HG03460 (cell line): ENCODE results near the gene KBTBD12.
"Not testable (repeated sequence)": the region's sequence is repeated elsewhere in the genome, so short reads cannot be mapped to it uniquely, and the experiment has no call there.

Source experiments
- ATAC-seq: cut with Tn5 transposase; IDR thresholded peaks from one replicate; pipeline ENCODE4 v1.9.1; 2021; ENCODE audit not compliant: unreplicated experiment

Gene KBTBD12

DNA sequence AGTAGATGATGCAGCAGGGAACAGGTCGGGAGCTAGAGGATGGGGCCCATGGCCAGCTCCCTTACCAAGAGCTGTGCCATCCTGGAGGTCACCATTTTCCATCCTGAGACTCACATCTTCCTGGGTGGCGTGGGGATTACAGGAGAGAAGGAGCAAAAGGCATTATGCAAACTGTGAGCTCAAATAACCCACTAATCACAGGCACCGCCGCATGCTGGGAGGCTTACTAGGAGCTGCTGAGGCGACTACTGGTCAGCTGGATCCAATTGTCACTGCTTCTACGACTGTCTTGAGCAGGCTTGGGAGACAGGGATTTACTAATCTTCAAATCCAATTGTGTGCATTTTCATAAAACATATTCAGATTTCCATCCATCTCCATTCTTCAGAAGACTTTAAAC, 12.5 kb upstream of the KBTBD12 start:
- no peak for ATAC-seq

DNA sequence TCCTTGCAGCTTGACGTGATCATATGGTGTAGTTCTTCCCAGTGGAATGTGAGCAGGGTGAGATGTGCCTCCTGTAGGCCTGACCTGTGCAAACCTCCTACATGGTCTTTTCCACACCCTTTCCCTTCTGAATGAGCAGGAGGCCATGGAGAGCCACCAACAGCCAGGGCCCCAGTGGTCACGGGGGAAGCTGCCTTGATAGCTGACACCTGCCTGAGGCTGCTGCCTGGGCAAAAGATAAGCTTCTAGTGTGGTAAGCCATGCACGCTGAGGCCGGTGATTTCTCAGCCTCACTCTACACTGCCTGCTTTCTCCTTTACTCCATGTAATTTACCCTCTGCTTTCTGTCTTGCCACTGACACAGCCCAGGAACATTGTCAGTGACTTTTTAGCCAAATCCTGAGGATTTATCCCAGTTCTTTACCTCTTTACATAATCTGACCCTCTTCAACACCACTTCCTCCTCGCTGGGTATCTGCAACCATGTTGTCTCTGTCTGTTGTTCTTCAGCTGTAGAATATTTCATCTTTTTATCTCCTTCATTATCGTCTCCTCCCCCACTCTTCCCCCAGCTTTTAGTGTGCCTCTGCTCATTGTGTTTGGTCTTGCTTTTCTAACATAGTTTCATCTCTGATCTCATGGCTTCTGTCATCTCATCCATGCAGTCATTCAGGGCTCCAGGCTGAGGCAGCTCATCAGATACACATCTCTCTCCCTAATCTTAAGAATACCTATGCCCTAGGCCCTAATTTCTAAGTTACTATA, 11.2 kb upstream of the KBTBD12 start:
- ATAC-seq, result no peak

- ATAC-seq, result no peak
Observed at GRCh38 chr3:127905556-127905955, 9.5 kb upstream of the KBTBD12 start.

GRCh38 chr3:127906653-127907052, 8.4 kb upstream of the KBTBD12 start:
- not testable (repeated sequence) for ATAC-seq

GRCh38 chr3:127908202-127908601, 6.8 kb upstream of the KBTBD12 start:
- no peak for ATAC-seq

DNA sequence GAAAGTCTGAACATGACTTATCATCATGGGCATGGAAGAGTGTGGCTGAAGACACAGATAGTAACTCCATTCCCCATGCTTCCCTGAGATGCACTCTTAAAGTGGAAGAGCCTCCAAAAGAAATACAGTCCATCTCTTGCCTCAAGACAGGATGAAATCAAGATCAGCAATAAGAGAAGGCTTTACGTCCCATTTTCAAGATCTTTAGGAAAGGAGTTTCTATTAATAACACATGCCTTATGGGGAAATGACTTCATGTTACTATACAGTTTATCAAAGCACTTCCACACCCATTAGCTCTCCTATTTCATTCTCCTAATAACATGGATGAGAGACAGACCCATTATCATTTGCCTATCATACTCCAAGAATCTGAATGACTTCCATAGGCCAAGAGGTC, 6.1 kb upstream of the KBTBD12 start:
- no peak for ATAC-seq

GRCh38 chr3:127909646-127910045, 5.4 kb upstream of the KBTBD12 start:
- no peak for ATAC-seq

GRCh38 chr3:127911421-127911931, 3.6 kb upstream of the KBTBD12 start:
- no peak for ATAC-seq

- ATAC-seq, result not testable (repeated sequence)
Observed at GRCh38 chr3:127913841-127914240, 1.2 kb upstream of the KBTBD12 start.

GRCh38 chr3:127914584-127914983, 448 bp upstream of the KBTBD12 start:
- ATAC-seq, result no peak

DNA sequence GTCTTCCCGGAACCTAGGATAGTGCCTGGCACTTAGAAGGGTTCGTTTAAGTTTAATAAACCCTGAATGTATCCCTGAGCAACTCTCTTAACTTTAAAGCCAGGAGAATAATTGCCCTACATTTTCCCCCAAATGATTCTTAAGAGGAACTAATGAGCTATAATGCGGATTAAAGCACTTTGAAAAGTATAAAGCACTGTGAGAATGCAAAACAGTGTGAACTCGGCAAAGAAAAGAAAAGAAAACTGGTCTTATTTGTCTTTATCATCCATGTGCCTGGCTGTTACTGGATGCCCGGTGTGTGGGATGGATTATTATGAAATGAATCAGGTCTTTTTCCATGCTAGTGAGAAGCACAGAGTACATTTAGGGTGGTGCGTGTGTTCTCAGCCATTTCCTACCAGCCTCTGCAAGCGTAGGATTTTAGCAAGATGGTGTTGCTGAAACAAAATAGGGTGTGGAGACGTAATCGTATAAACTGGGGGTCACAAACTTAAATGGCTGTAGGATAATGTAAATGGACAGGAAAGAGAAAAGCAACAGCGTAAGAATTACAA, 983 bp downstream of the KBTBD12 start:
- no peak for ATAC-seq

GRCh38 chr3:127920738-127921137, 5.7 kb downstream of the KBTBD12 start:
- no peak for ATAC-seq

DNA sequence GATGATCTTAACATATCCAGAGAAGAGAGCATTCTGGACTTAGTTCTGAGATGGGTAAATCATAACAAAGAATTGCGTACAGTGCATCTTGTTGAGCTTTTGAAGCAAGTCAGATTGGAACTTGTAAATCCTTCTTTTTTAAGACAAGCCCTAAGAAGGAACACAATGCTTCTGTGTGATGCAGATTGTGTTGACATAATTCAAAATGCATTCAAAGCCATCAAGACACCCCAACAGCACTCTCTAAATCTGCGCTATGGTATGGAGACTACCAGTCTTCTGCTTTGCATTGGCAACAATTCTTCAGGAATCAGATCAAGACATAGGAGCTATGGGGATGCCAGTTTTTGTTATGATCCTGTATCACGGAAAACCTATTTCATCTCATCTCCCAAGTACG, 8.6 kb downstream of the KBTBD12 start:
- no peak for ATAC-seq

DNA sequence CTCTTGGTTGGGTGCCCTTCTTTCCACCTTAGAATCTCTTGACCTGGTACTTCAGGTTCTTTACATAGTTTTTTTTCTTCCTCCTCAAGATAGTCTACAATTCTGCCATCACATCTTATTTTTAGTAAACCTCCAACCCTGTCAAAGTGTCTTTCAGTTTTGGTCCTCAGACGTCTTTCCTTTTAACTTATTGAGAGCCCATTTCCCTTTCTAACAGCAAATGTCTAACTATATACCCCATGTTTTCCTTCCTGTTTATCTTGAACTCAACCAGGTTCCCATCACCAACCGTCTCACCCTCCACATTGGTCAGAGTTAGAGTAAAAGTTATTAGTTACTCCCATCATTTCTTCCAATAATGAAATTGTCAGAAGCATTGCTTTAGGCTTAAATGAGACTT, 10.4 kb downstream of the KBTBD12 start:
- no peak for ATAC-seq

DNA sequence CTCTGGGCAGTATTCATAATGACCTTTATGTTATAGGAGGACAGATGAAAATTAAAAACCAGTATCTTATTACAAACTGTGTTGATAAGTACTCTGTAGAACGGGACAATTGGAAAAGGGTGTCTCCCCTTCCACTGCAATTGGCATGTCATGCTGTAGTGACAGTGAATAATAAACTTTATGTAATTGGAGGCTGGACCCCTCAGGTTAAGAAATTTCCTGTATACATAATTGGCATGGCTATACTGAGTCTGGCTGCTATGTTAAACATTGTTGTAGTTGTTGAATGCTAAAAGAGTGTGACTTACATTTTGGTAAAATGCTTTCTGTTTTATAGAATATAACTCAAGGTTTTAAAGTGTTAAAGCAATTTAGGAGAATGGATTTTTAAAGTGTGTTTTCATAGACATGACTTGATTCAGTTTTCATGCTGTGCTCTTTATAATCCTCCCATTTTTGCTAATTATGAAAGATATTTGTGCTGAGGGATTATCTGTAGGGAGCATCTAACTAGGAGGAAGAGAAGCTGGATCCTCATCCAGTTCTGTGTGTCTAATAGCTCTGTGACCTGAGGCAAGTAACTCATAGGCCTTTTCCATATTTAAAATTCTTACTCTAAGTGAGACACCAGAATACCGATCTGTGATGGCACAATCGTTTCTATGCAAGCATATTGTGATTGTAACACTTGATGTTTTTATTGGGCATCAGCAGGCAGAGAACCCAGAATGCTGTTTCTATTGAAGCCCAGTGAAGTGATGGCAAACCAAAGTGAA, 13.0 kb downstream of the KBTBD12 start:
- ATAC-seq, result no peak

DNA sequence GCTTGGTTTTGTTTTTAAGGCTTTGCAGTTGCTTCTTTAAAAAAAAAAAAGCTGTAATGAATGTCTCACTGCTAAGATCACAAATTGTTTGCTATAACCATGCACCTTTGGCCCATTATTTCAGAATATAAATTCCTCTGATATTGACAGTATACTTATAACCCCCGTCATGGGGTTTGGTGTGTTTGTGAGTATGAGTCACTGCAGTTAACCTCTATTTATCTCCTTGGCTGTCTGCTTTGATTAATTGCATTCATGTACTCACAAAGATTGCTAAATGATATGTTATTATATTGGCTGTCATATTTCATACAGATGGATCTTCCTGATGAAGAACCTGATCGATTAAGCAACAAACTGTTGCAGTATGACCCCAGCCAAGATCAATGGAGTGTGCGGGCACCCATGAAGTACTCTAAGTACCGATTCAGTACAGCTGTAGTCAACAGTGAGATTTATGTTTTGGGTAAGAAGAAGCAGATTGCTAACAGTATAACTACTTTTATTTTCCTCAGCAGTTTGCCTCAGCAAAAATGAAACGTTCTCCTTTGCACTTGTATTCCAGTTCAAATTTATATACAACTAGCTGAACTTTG, 14.9 kb downstream of the KBTBD12 start:
- ATAC-seq, result no peak

DNA sequence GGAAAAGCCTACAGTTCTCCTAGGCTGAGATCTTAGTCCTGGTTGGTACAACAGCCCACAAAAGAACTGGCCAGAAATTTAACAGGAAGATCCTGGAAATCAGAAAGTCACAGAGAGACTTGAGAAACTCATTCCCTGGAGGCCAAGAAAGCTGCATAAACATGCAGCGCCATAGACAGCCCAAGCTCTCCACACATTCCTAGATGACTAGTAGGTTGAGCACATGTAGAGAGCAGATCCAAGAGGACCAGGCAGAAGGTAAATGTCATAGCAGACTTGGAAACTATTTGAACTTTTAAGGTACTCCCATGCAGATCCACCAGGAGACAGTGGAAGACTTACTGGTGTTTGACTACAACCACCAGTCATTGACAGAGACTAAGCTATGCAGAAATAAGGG, 18.4 kb downstream of the KBTBD12 start:
- ATAC-seq, result no peak

GRCh38 chr3:127938800-127939199, 23.8 kb downstream of the KBTBD12 start:
- no peak for ATAC-seq

DNA sequence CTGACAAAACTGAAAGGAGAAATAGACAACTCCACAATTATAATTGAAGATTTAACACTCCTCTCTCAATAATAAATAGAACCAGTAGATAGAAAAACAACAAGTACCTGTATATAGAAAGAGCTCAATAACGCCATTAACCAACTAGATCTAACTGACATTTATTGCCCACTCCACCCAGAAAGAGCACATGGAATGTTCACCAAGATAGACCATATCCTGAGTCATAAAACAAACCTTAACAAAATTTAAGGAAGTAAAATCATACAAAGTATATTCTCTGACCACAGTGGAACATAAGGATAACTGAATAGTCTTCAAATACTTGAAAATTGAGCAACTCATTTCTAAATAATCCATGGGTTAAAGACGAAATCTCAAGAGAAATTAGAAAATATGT, 25.1 kb downstream of the KBTBD12 start:
- no peak for ATAC-seq

DNA sequence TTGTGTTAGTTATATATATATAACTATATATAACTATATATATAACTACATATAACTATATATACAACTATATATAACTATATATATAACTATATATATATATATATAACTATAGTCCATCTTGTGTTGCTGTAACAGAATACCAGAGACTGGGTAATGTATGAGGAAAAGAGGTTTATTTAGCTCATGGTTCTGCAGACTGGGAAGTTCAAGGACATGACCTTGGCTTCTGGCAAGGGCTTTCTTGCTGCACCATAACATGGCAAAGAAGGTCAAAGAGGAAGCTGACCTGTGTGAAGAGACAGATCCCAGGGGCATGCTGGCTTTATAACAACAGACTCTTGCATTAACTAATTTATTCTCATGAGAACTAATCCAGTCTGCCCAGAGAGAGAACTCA, 27.6 kb downstream of the KBTBD12 start:
- no peak for ATAC-seq

DNA sequence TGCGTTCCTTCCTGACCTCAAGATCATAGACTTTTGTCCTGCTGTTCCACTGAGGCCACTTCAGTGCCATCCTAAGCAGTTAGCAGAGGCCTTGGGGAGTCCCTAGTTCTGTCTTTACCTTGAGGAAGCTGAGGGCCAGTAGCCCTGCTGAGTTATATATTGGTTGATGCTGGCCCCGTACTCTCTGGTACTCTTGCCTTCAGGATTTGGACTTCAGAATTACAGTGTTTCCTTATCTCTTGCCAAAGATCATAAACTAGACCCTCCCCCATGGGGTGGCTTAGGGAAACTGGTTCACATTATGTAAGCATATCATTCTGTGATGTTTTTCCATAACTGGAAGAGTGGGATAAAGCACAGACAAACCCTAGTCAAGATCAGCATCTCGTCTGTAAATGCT, 33.2 kb downstream of the KBTBD12 start:
- no peak for ATAC-seq
